T-helper 1 cell treated with Interleukin-12 subunit alpha and Interleukin-12 subunit beta and Interleukin-4 antibody, amounts not matched to agents 30 μg/mL and 1 μg/mL, for 36 hours (primary cell): ENCODE data around the gene TMEM89.

Experiments
- H3K27ac Mint-ChIP-seq: one replicate; pipeline ENCODE4 v1.8.0; 2021; ENCODE audit warnings: mild to moderate bottlenecking, mixed read lengths
- H3K27me3 Mint-ChIP-seq: one replicate; pipeline ENCODE4 v1.8.0; 2021; ENCODE audit warnings: low read depth, mixed read lengths
- H3K36me3 Mint-ChIP-seq: one replicate; pipeline ENCODE4 v1.8.0; 2021; ENCODE audit warnings: low read depth, mixed read lengths
- H3K4me1 Mint-ChIP-seq: one replicate; pipeline ENCODE4 v1.8.0; 2021; ENCODE audit warnings: low read depth, mixed read lengths
- H3K4me3 Mint-ChIP-seq: one replicate; pipeline ENCODE4 v1.8.0; 2021; ENCODE audit warnings: mild to moderate bottlenecking, moderate library complexity, mixed read lengths
- H3K9me3 Mint-ChIP-seq: one replicate; pipeline ENCODE4 v1.8.0; 2021; ENCODE audit warnings: mixed read lengths

Gene TMEM89

GRCh38 chr3:48594417-48595049, 27.0 kb downstream of the TMEM89 start:
- no peak overlapping the region for H3K4me3 Mint-ChIP-seq
- no peaks in the 10 kb centered on the region for H3K9me3 Mint-ChIP-seq
- H3K4me1 Mint-ChIP-seq, result no peaks in the 10 kb centered on the region
- H3K36me3 Mint-ChIP-seq, result peaks cover 2% of the 10 kb centered on the region
- peaks cover 18% of the 10 kb centered on the region for H3K27me3 Mint-ChIP-seq
- no peak overlapping the region for H3K27ac Mint-ChIP-seq

GRCh38 chr3:48593337-48593736, 28.2 kb downstream of the TMEM89 start:
- H3K9me3 Mint-ChIP-seq, result no peaks in the 10 kb centered on the region
- H3K27ac Mint-ChIP-seq, result no peak overlapping the region
- H3K4me3 Mint-ChIP-seq, result no peak overlapping the region
- peaks cover 24% of the 10 kb centered on the region for H3K27me3 Mint-ChIP-seq
- no peaks in the 10 kb centered on the region for H3K4me1 Mint-ChIP-seq
- H3K36me3 Mint-ChIP-seq, result no peaks in the 10 kb centered on the region

- peaks cover 24% of the 10 kb centered on the region for H3K27me3 Mint-ChIP-seq
- H3K4me3 Mint-ChIP-seq, result no peak overlapping the region
- H3K36me3 Mint-ChIP-seq, result no peaks in the 10 kb centered on the region
- H3K27ac Mint-ChIP-seq, result no peak overlapping the region
- H3K9me3 Mint-ChIP-seq, result no peaks in the 10 kb centered on the region
- no peaks in the 10 kb centered on the region for H3K4me1 Mint-ChIP-seq
Measured at GRCh38 chr3:48592519-48593087, 29.0 kb downstream of the TMEM89 start.

GRCh38 chr3:48591886-48592518, 29.6 kb downstream of the TMEM89 start:
- Mint-ChIP-seq H3K4me1 (no peaks in the 10 kb centered on the region), H3K9me3 (no peaks in the 10 kb centered on the region), H3K27me3 (peaks cover 24% of the 10 kb centered on the region), H3K36me3 (no peaks in the 10 kb centered on the region), H3K27ac (no peak overlapping the region), H3K4me3 (no peak overlapping the region)

GRCh38 chr3:48591436-48591835, 30.1 kb downstream of the TMEM89 start:
- Mint-ChIP-seq H3K4me3 (no peak overlapping the region), H3K27ac (no peak overlapping the region), H3K36me3 (no peaks in the 10 kb centered on the region), H3K4me1 (no peaks in the 10 kb centered on the region), H3K27me3 (peaks cover 24% of the 10 kb centered on the region), H3K9me3 (no peaks in the 10 kb centered on the region)

GRCh38 chr3:48588230-48588629, 33.3 kb downstream of the TMEM89 start:
- H3K27ac Mint-ChIP-seq, result no peak overlapping the region
- no peaks in the 10 kb centered on the region for H3K9me3 Mint-ChIP-seq
- H3K27me3 Mint-ChIP-seq, result peaks cover 11% of the 10 kb centered on the region
- no peak overlapping the region for H3K4me3 Mint-ChIP-seq
- H3K4me1 Mint-ChIP-seq, result no peaks in the 10 kb centered on the region
- H3K36me3 Mint-ChIP-seq, result no peaks in the 10 kb centered on the region

- Mint-ChIP-seq H3K36me3 (no peaks in the 10 kb centered on the region), H3K27me3 (peaks cover 11% of the 10 kb centered on the region), H3K27ac (no peak overlapping the region), H3K9me3 (no peaks in the 10 kb centered on the region), H3K4me1 (no peaks in the 10 kb centered on the region), H3K4me3 (no peak overlapping the region)
Measured at GRCh38 chr3:48587686-48588085, 33.9 kb downstream of the TMEM89 start.

GRCh38 chr3:48585411-48585810, 36.2 kb downstream of the TMEM89 start:
- Mint-ChIP-seq H3K4me3 (no peak overlapping the region), H3K9me3 (no peaks in the 10 kb centered on the region), H3K36me3 (no peaks in the 10 kb centered on the region), H3K27ac (no peak overlapping the region), H3K27me3 (peaks cover 6% of the 10 kb centered on the region), H3K4me1 (no peaks in the 10 kb centered on the region)

- H3K4me1 Mint-ChIP-seq, result no peaks in the 10 kb centered on the region
- no peaks in the 10 kb centered on the region for H3K36me3 Mint-ChIP-seq
- H3K9me3 Mint-ChIP-seq, result no peaks in the 10 kb centered on the region
- no peak overlapping the region for H3K27ac Mint-ChIP-seq
- no peak overlapping the region for H3K4me3 Mint-ChIP-seq
- peaks cover 6% of the 10 kb centered on the region for H3K27me3 Mint-ChIP-seq
Measured at GRCh38 chr3:48584836-48585235, 36.7 kb downstream of the TMEM89 start.

- H3K9me3 Mint-ChIP-seq, result no peaks in the 10 kb centered on the region
- no peak overlapping the region for H3K27ac Mint-ChIP-seq
- H3K36me3 Mint-ChIP-seq, result no peaks in the 10 kb centered on the region
- H3K4me1 Mint-ChIP-seq, result no peaks in the 10 kb centered on the region
- no peaks in the 10 kb centered on the region for H3K27me3 Mint-ChIP-seq
- no peak overlapping the region for H3K4me3 Mint-ChIP-seq
Measured at GRCh38 chr3:48581621-48582481, 39.7 kb downstream of the TMEM89 start.

GRCh38 chr3:48576647-48577046, 44.9 kb downstream of the TMEM89 start:
- no peaks in the 10 kb centered on the region for H3K36me3 Mint-ChIP-seq
- H3K27me3 Mint-ChIP-seq, result no peaks in the 10 kb centered on the region
- no peaks in the 10 kb centered on the region for H3K9me3 Mint-ChIP-seq
- no peaks in the 10 kb centered on the region for H3K4me1 Mint-ChIP-seq
- no peak overlapping the region for H3K4me3 Mint-ChIP-seq
- H3K27ac Mint-ChIP-seq, result no peak overlapping the region

- no peaks in the 10 kb centered on the region for H3K36me3 Mint-ChIP-seq
- no peaks in the 10 kb centered on the region for H3K9me3 Mint-ChIP-seq
- H3K4me3 Mint-ChIP-seq, result no peak overlapping the region
- no peaks in the 10 kb centered on the region for H3K4me1 Mint-ChIP-seq
- H3K27ac Mint-ChIP-seq, result no peak overlapping the region
- H3K27me3 Mint-ChIP-seq, result no peaks in the 10 kb centered on the region
Measured at GRCh38 chr3:48575366-48575765, 46.2 kb downstream of the TMEM89 start.

- H3K4me3 Mint-ChIP-seq, result no peak overlapping the region
- no peaks in the 10 kb centered on the region for H3K9me3 Mint-ChIP-seq
- no peak overlapping the region for H3K27ac Mint-ChIP-seq
- H3K36me3 Mint-ChIP-seq, result no peaks in the 10 kb centered on the region
- no peaks in the 10 kb centered on the region for H3K27me3 Mint-ChIP-seq
- no peaks in the 10 kb centered on the region for H3K4me1 Mint-ChIP-seq
Measured at GRCh38 chr3:48573973-48574585, 47.5 kb downstream of the TMEM89 start.

- no peak overlapping the region for H3K27ac Mint-ChIP-seq
Measured at GRCh38 chr3:48572517-48572916, 49.1 kb downstream of the TMEM89 start.

More at GRCh38 chr3:48572517-48572916, 49.1 kb downstream of the TMEM89 start:
- H3K27me3 Mint-ChIP-seq, result no peaks in the 10 kb centered on the region
- H3K4me1 Mint-ChIP-seq, result no peaks in the 10 kb centered on the region
- no peaks in the 10 kb centered on the region for H3K9me3 Mint-ChIP-seq
- H3K4me3 Mint-ChIP-seq, result no peak overlapping the region
- H3K36me3 Mint-ChIP-seq, result no peaks in the 10 kb centered on the region
